ENCODE measurements around the gene FBXL4. TPM values are rescaled to one million over a fixed set of nuclear protein-coding genes. Genes with fewer than 3 reads are reported as not detected.
A peak's percentile ranks its signal among the peaks of the same experiment; 100 is the strongest.

Gene FBXL4
- total RNA-seq, 1 experiment from 2014 or later = 5.1 TPM

- no peak overlapping the region for H4K5ac ChIP-seq (ENCODE audit: insufficient read length, low read depth, low read length)
- TF ChIP-seq CTCF (conservative IDR thresholded peaks at IDR 0.05) = no peak
- H3K9me3 Mint-ChIP-seq = no peaks in the 10 kb centered on the region; a peak in 1 of 5 replicates
- H2AK5ac ChIP-seq (ENCODE audit: insufficient read length, low read length) = no peak overlapping the region
- no peak overlapping the region for H3K14ac ChIP-seq (ENCODE audit: insufficient read depth, low read length)
- H3K79me2 ChIP-seq (ENCODE audit: insufficient read depth, low read length) = no peaks in the 10 kb centered on the region
- WGBS (ENCODE audit: extremely low coverage, insufficient read length, low lambda C conversion rate) = no CpG with 5 or more reads among the region's 44 CpGs
- H3K56ac ChIP-seq (ENCODE audit: insufficient read length, low read depth, low read length) = no peak overlapping the region
- H3K4me1 Mint-ChIP-seq = peaks cover 39 to 41% of the 10 kb centered on the region in 2 experiments
- H2BK15ac ChIP-seq (ENCODE audit: low read depth, low read length) = no peak overlapping the region
- no peak overlapping the region for H2BK5ac ChIP-seq (ENCODE audit: insufficient read length, low read length)
- H3K27me3 ChIP-seq (ENCODE audit: insufficient read depth, low read length) = peaks cover 42% of the 10 kb centered on the region
- H3K23me2 ChIP-seq (ENCODE audit: insufficient read length, low read depth, low read length, poor library complexity, severe bottlenecking) = peaks cover 32% of the 10 kb centered on the region
- no peak overlapping the region for H3K9ac ChIP-seq (ENCODE audit: extremely low read depth, insufficient read length, low read length)
- H3K4me3 Mint-ChIP-seq = peak overlapping the region; percentile 65 to 93
- no peak overlapping the region for H2BK12ac ChIP-seq (ENCODE audit: insufficient read length, low read depth, low read length)
- H3K4ac ChIP-seq (ENCODE audit: low read depth, low read length) = no peak overlapping the region
- H4K91ac ChIP-seq (ENCODE audit: insufficient read length, low read depth, low read length) = no peak overlapping the region
- no peak overlapping the region for H2BK20ac ChIP-seq (ENCODE audit: low read depth, low read length, poor library complexity, severe bottlenecking)
- no peak overlapping the region for H3K27ac ChIP-seq (ENCODE audit: insufficient read length, low read depth, low read length)
- H3K4me1 ChIP-seq (ENCODE audit: insufficient read depth, low read length) = no peaks in the 10 kb centered on the region; the same call in 1 of the 2 replicates
- H4K8ac ChIP-seq (replicated peaks; ENCODE audit: insufficient read length, low read depth, low read length) = no peak overlapping the region
- H3K36me3 Mint-ChIP-seq (ENCODE audit: insufficient read depth in 1 of 3, low read depth in 3 of 3) = no peaks in the 10 kb centered on the region
- H3K18ac ChIP-seq (ENCODE audit: insufficient read length, low read depth, low read length) = no peak overlapping the region
- H3K4me2 ChIP-seq (ENCODE audit: insufficient read depth, insufficient read length, low read length) = peak overlapping the region; percentile 97
- peak overlapping the region; percentile 40 for H2AFZ ChIP-seq (ENCODE audit: low read length)
- peak; percentile 72 for DNase-seq
- H4K20me1 ChIP-seq (ENCODE audit: control insufficient read depth, insufficient read depth, insufficient read length) = no peaks in the 10 kb centered on the region
- no peak overlapping the region for H2BK120ac ChIP-seq (ENCODE audit: low read depth, low read length, poor library complexity, severe bottlenecking)
- peaks cover 100% of the 10 kb centered on the region for H3K27me3 Mint-ChIP-seq (ENCODE audit: low read depth)
- no peaks in the 10 kb centered on the region for H3K79me1 ChIP-seq (ENCODE audit: insufficient read depth, low read depth, low read length, poor library complexity, severe bottlenecking)
- no peaks in the 10 kb centered on the region for H3K9me3 ChIP-seq (ENCODE audit: control insufficient read depth, low read depth, low read length)
- no peak overlapping the region for H3T11ph ChIP-seq (ENCODE audit: low read length)
- no peak overlapping the region for H3K23ac ChIP-seq (ENCODE audit: insufficient read length, low read depth, low read length)
- no peak overlapping the region for H3K27ac Mint-ChIP-seq
Observed at GRCh38 chr6:98824162-98824901, 123.4 kb downstream of the FBXL4 start.

Measured in H9 (cell line).